K562 (cell line): ENCODE data around the gene PCDHB8. TPM values are rescaled to one million over a fixed set of nuclear protein-coding genes. Genes with fewer than 3 reads are reported as not detected.

ENCODE experiments used
- ATAC-seq: fragments of 200-7000 bp; cut with Tn5 transposase; 3 replicates; pipeline ENCODE4 v1.9.1; 2020; ENCODE audit warnings: moderate library complexity
- BruUV-seq: library from RNA; stranded (reverse); fragments of 400-500 nt; replicated peaks from 2 replicates; lab custom pipeline; 2021; lab: Mats Ljungman, UMichigan
- CTCF ChIA-PET: fragments of 300-600 bp; formaldehyde crosslinking; extraction: SDS; loops from one replicate; lab custom pipeline; 2021; ENCODE audit warnings: low intra/inter-chr PET ratio; lab: Yijun Ruan, JAX
- POLR2A ChIA-PET: fragments of 300-600, 350-650 bp; sonication (Branson Sonifier 250); formaldehyde crosslinking; extraction: SDS; loops from one replicate; lab custom pipeline; 2021; ENCODE audit warnings: antibody characterized with exemption, inconsistent platforms; lab: Yijun Ruan, JAX
- DNase-seq, 4 experiments: peaks; one replicate each; pipeline versions ENCODE4 v3.0.0 to v3.0.0-alpha.2; 2011 to 2018; ENCODE audit warnings: low spot score in 3 of 4, mixed read lengths in 3 of 4; ENCODE audit errors: extremely low read depth in 1 of 4
- FAIRE-seq: peaks from 2 replicates; lab custom pipeline; 2011; peaks lifted over from hg19 to GRCh38; lab: Jason Lieb, UNC
- H2AFZ ChIP-seq: 2 replicates; pipeline ENCODE4 v1.6.0; 2011; ENCODE audit warnings: low read depth, low read length, control low read depth, inconsistent platforms
- H3K27ac ChIP-seq: fragments of 200-600 bp; 3 replicates; pipeline ENCODE4 v1.8.0; 2011; ENCODE audit warnings: low read depth, mild to moderate bottlenecking, control low read depth, inconsistent platforms, low read length, moderate library complexity, mixed read lengths; ENCODE audit errors: extremely low read depth
- H3K27me3 ChIP-seq, 2 experiments: fragments of 300-600 bp in 1 of 2; 2 replicates in 1 of 2; 3 replicates in 1 of 2; pipeline versions ENCODE4 v1.6.0 to v1.8.0; 2011; ENCODE audit warnings: inconsistent platforms in 2 of 2, low read length in 2 of 2, mild to moderate bottlenecking in 1 of 2, mixed read lengths in 1 of 2, moderate library complexity in 1 of 2; ENCODE audit not compliant: control insufficient read depth in 2 of 2, insufficient read depth in 2 of 2
- H3K36me3 ChIP-seq: fragments of 300-600 bp; 3 replicates; pipeline ENCODE4 v1.8.0; 2011; ENCODE audit warnings: mild to moderate bottlenecking, low read length, inconsistent platforms; ENCODE audit not compliant: control insufficient read depth, insufficient read depth
- H3K4me1 ChIP-seq, 2 experiments: fragments of 200-600 bp in 1 of 2; replicated peaks in 1 of 2; 2 replicates in 1 of 2; 3 replicates in 1 of 2; pipeline versions ENCODE4 v1.5.1 to v1.8.0; 2011; ENCODE audit warnings: inconsistent platforms in 2 of 2, low read length in 2 of 2, mild to moderate bottlenecking in 1 of 2, mixed read lengths in 1 of 2, moderate library complexity in 1 of 2; ENCODE audit not compliant: control insufficient read depth in 2 of 2, insufficient read depth in 2 of 2
- H3K4me2 ChIP-seq: 2 replicates; pipeline ENCODE4 v1.6.1; 2011; ENCODE audit warnings: low read length, control low read depth, inconsistent platforms, mixed read lengths; ENCODE audit not compliant: insufficient read depth
- H3K4me3 ChIP-seq: fragments of 200-600 bp; sonication (generic), shearing (Covaris generic); 2 replicates; pipeline ENCODE4 v1.5.1; 2016; ENCODE audit warnings: control low read depth, inconsistent platforms
- H3K79me2 ChIP-seq: fragments of 200-600 bp; 3 replicates; pipeline ENCODE4 v1.8.0; 2011; ENCODE audit warnings: low read length, inconsistent platforms; ENCODE audit not compliant: control insufficient read depth, insufficient read depth
- H3K9ac ChIP-seq, 2 experiments: 2 replicates each; pipeline versions ENCODE4 v1.6.0 to v1.6.1; 2011; ENCODE audit warnings: low read depth in 2 of 2, low read length in 2 of 2, control low read depth in 1 of 2, inconsistent platforms in 1 of 2, mild to moderate bottlenecking in 1 of 2, mixed read lengths in 1 of 2; ENCODE audit not compliant: insufficient read depth in 1 of 2
- H3K9me1 ChIP-seq: one replicate; pipeline ENCODE4 v1.6.0; 2011; ENCODE audit warnings: inconsistent platforms, mild to moderate bottlenecking, low read length, moderate library complexity; ENCODE audit not compliant: control insufficient read depth, insufficient read depth
- H3K9me3 ChIP-seq: replicated peaks from 2 replicates; pipeline ENCODE4 v1.5.1; 2011; ENCODE audit warnings: low read depth, low read length, inconsistent platforms; ENCODE audit not compliant: control insufficient read depth, insufficient read depth
- H4K20me1 ChIP-seq: replicated peaks from 2 replicates; pipeline ENCODE4 v1.6.1; 2011; ENCODE audit warnings: low read length, inconsistent platforms, mixed read lengths; ENCODE audit not compliant: control insufficient read depth, insufficient read depth
- BCOR ChIP-seq: fragments of 450-650 bp; IDR thresholded peaks from 2 replicates; pipeline ENCODE4 v1.6.1; 2016
- FOXP1 ChIP-seq: sonication (generic); formaldehyde crosslinking; IDR thresholded peaks from 2 replicates; pipeline ENCODE4 v1.8.0; 2022; ENCODE audit warnings: mild to moderate bottlenecking, missing genetic modification reagents
- GTF2F1 ChIP-seq: IDR thresholded peaks from 2 replicates; pipeline ENCODE4 v1.6.1; 2011; ENCODE audit warnings: low read depth, low read length, improper control_type of control experiment
- RAD21 ChIP-seq, 2 experiments: fragments of 250-450 bp in 1 of 2; fragments of 450-650 bp in 1 of 2; sonication (Bioruptor Pico) in 1 of 2; formaldehyde crosslinking in 1 of 2; IDR thresholded peaks in 1 of 2; conservative IDR thresholded peaks in 1 of 2; 2 replicates each; pipeline versions ENCODE4 v1.4.0 to v1.8.0; 2020 to 2022; ENCODE audit warnings: mild to moderate bottlenecking in 2 of 2, moderate library complexity in 1 of 2
- SP2 ChIP-seq: IDR thresholded peaks from 2 replicates; pipeline ENCODE4 v1.6.1; 2011; ENCODE audit warnings: mild to moderate bottlenecking, low read depth, low read length, moderate library complexity; ENCODE audit not compliant: poor library complexity, severe bottlenecking; ENCODE audit errors: extremely low read depth
- ZNF184 ChIP-seq: sonication (generic); formaldehyde crosslinking; IDR thresholded peaks from 2 replicates; pipeline ENCODE4 v1.5.0; 2020; ENCODE audit warnings: missing genetic modification reagents
- WGBS: fragments of 100-300 bp; shearing (Covaris generic); methylation state at CpG from one replicate; pipeline ENCODE4 v1.1.6; 2016; ENCODE audit warnings: low coverage, mixed read lengths; ENCODE audit not compliant: insufficient coverage; ENCODE audit errors: missing lambda C conversion rate; 5-methylcytosine and 5-hydroxymethylcytosine counted together
- in situ Hi-C: fragments of 300-500 bp; cut with MboI; formaldehyde crosslinking; loops from 4 replicates; pipeline ENCODE4 v1.15.0; 2018; ENCODE audit warnings: inconsistent platforms, mixed read lengths
- intact Hi-C: fragments of 100-400 bp; cut with micrococcal nuclease; formaldehyde crosslinking; loops from 2 replicates; pipeline ENCODE4 v1.14.2; 2022
- polyA plus RNA-seq, 8 experiments: library from polyadenylated mRNA; depleted of rRNA in 4 of 8; stranded (reverse) in 5 of 8; unstranded in 3 of 8; fragments of >200 nt; fragmentation: Nextera tagmentation in 2 of 8; fragmentation: Illumina TruSeq in 1 of 8; extraction: Ambion mirVana in 2 of 8; extraction: Trizol in 1 of 8; gene quantifications; 2 replicates each; pipeline versions ENCODE4 v1.2.1 to v1.2.3, GENCODE V29; 2011 to 2014; ENCODE audit warnings: inconsistent platforms in 1 of 8, missing spikeins in 1 of 8
- total RNA-seq, 7 experiments: library from RNA; depleted of rRNA in 6 of 7; stranded (reverse); fragments of >200 nt in 6 of 7; fragmentation: Illumina TruSeq in 2 of 7; extraction: Trizol in 2 of 7; gene quantifications; 2 replicates each; pipeline versions ENCODE4 v1.2.1 to v1.2.3, GENCODE V29; 2011 to 2021; ENCODE audit warnings: low replicate concordance in 1 of 7
- TF ChIP-seq, protein P1 (sequence below), 3 experiments: IDR thresholded peaks in 2 of 3; conservative IDR thresholded peaks in 1 of 3; 2 replicates each; pipeline ENCODE4 v1.5.1; 2011 to 2012; ENCODE audit warnings: low read length in 3 of 3, mild to moderate bottlenecking in 3 of 3, control low read depth in 2 of 3, improper control_type of control experiment in 1 of 3, inconsistent platforms in 1 of 3, low read depth in 1 of 3, mixed read lengths in 1 of 3, moderate library complexity in 1 of 3; ENCODE audit not compliant: insufficient read depth in 2 of 3
- TF ChIP-seq, protein P2 (sequence below), 2 experiments: fragments of 450-650 bp; formaldehyde crosslinking in 1 of 2; IDR thresholded peaks; 2 replicates each; pipeline versions ENCODE4 v1.4.0 to v1.6.1; 2014 to 2020; ENCODE audit warnings: mild to moderate bottlenecking in 2 of 2, borderline replicate concordance in 1 of 2, low read depth in 1 of 2

The PCDHB8 gene
- total and polyA plus RNA-seq, 9 of the 15 experiments (the other 6 are each of a cell fraction or from before 2014, with no cell fraction given) = not detected

DNA sequence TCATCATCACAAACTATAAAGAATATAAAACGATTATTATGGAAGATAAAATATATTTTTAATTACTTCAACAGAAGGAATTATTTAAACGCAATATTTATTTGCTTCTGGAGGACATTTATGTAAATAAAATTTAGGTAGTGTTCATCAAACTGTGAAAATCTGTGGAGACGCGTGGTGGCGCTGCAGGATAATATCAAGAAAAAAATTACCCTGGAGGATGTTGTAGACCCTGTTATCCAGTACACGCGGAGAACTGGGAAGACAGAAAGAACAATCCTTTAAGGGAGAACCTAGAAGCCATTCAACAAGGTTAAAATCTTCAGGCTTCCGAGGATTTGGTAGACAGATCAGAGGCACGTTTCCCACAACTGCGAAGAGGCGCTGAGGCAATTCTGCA, 30.9 kb downstream of the PCDHB8 start, which contains the start of gene PCDHB12:
TSS of gene PCDHB12 (plus strand) at position 242 of the 400 bp plus-strand sequence. CDS start 189 bp downstream, outside the sequence.
- no peak within 1 kb of the TSS for H3K27ac ChIP-seq
- no peaks in the 10 kb centered on the region for H3K4me1 ChIP-seq
- no peaks in the 10 kb centered on the region; a peak in 1 of 5 replicates for H3K27me3 ChIP-seq
- no TSS peak for BruUV-seq
- H3K4me2 ChIP-seq = no peak within 1 kb of the TSS
- H3K9me3 ChIP-seq = no peaks in the 10 kb centered on the region
- no peaks in the 10 kb centered on the region for H3K9me1 ChIP-seq
- no peak within 1 kb of the TSS for H2AFZ ChIP-seq
- H3K36me3 ChIP-seq = no peaks in the 10 kb centered on the region
- DNase-seq (peak in 2 of 4 experiments; percentile 7 to 8), FAIRE-seq (no peak), ATAC-seq (no peak)
- POLR2A ChIA-PET = no interaction called here
- TF ChIP-seq, protein P1, sequence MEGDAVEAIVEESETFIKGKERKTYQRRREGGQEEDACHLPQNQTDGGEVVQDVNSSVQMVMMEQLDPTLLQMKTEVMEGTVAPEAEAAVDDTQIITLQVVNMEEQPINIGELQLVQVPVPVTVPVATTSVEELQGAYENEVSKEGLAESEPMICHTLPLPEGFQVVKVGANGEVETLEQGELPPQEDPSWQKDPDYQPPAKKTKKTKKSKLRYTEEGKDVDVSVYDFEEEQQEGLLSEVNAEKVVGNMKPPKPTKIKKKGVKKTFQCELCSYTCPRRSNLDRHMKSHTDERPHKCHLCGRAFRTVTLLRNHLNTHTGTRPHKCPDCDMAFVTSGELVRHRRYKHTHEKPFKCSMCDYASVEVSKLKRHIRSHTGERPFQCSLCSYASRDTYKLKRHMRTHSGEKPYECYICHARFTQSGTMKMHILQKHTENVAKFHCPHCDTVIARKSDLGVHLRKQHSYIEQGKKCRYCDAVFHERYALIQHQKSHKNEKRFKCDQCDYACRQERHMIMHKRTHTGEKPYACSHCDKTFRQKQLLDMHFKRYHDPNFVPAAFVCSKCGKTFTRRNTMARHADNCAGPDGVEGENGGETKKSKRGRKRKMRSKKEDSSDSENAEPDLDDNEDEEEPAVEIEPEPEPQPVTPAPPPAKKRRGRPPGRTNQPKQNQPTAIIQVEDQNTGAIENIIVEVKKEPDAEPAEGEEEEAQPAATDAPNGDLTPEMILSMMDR (IDR thresholded peaks at IDR 0.05 in 2 of 3, conservative IDR thresholded peaks at IDR 0.05 in 1 of 3; ENCODE audit: insufficient read depth in 2 of 3, low read depth in 1 of 3, low read length in 3 of 3) = peak; percentile 39 to 52 (median 43); a peak in 5 of 6 replicates
- TF ChIP-seq GTF2F1 = no peak
- TF ChIP-seq RAD21 (CRISPR knock-in tag; conservative IDR thresholded peaks at IDR 0.05 in 1 of 2, IDR thresholded peaks at IDR 0.05 in 1 of 2) = peak in 1 of 2 experiments; percentile 21; a peak in 1 of 4 replicates
- no peak for TF ChIP-seq BCOR
- no peak for TF ChIP-seq ZNF184 (CRISPR knock-in tag)
- TF ChIP-seq FOXP1 (CRISPR knock-in tag) = no peak
- no peak for TF ChIP-seq SP2
- TF ChIP-seq, protein P2, sequence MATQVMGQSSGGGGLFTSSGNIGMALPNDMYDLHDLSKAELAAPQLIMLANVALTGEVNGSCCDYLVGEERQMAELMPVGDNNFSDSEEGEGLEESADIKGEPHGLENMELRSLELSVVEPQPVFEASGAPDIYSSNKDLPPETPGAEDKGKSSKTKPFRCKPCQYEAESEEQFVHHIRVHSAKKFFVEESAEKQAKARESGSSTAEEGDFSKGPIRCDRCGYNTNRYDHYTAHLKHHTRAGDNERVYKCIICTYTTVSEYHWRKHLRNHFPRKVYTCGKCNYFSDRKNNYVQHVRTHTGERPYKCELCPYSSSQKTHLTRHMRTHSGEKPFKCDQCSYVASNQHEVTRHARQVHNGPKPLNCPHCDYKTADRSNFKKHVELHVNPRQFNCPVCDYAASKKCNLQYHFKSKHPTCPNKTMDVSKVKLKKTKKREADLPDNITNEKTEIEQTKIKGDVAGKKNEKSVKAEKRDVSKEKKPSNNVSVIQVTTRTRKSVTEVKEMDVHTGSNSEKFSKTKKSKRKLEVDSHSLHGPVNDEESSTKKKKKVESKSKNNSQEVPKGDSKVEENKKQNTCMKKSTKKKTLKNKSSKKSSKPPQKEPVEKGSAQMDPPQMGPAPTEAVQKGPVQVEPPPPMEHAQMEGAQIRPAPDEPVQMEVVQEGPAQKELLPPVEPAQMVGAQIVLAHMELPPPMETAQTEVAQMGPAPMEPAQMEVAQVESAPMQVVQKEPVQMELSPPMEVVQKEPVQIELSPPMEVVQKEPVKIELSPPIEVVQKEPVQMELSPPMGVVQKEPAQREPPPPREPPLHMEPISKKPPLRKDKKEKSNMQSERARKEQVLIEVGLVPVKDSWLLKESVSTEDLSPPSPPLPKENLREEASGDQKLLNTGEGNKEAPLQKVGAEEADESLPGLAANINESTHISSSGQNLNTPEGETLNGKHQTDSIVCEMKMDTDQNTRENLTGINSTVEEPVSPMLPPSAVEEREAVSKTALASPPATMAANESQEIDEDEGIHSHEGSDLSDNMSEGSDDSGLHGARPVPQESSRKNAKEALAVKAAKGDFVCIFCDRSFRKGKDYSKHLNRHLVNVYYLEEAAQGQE (IDR thresholded peaks at IDR 0.05; ENCODE audit: borderline replicate concordance) = no peak
- TF ChIP-seq, protein P2 (CRISPR knock-in tag; IDR thresholded peaks at IDR 0.05; ENCODE audit: low read depth) = no peak
- H4K20me1 ChIP-seq = no peaks in the 10 kb centered on the region
- 0% methylated on average over 11 of the region's 11 CpGs for WGBS
- no peaks in the 10 kb centered on the region for H3K79me2 ChIP-seq
- intact Hi-C loops (no loop called here), in situ Hi-C loops (loop anchor here (25.0 kb wide), 1 partner anchor 929 kb away; no protein-coding TSS in a partner anchor)
- H3K9ac ChIP-seq = no peak within 1 kb of the TSS
- no peak within 1 kb of the TSS for H3K4me3 ChIP-seq
- CTCF ChIA-PET = no interaction called here
